ENCODE measurements around the gene RERE.

RERE gene

GRCh38 chr1:8723010-8723409 is 94.4 kb downstream of the RERE start:
- no peak overlapping the region for H3K4me3 ChIP-seq (ENCODE audit: low read depth, low read length)
- no peak for TF ChIP-seq CTCF (IDR thresholded peaks at IDR 0.05; ENCODE audit: low read depth, low read length, missing control alignments)
- in situ Hi-C loops (cut with HindIII; ENCODE audit: low sequenced_read_pairs): no loop called here
- no peak for DNase-seq (ENCODE audit: low read depth)

GRCh38 chr1:8722366-8722765 is 95.1 kb downstream of the RERE start:
- no peak for DNase-seq (ENCODE audit: low read depth)
- no peak for TF ChIP-seq CTCF (IDR thresholded peaks at IDR 0.05; ENCODE audit: low read depth, low read length, missing control alignments)
- in situ Hi-C loops (cut with HindIII; ENCODE audit: low sequenced_read_pairs): no loop called here
- no peak overlapping the region for H3K4me3 ChIP-seq (ENCODE audit: low read depth, low read length)

- in situ Hi-C loops (cut with HindIII; ENCODE audit: low sequenced_read_pairs): no loop called here
- H3K4me3 ChIP-seq (ENCODE audit: low read depth, low read length): no peak overlapping the region
- no peak for DNase-seq (ENCODE audit: low read depth)
- TF ChIP-seq CTCF (IDR thresholded peaks at IDR 0.05; ENCODE audit: low read depth, low read length, missing control alignments): no peak
These were observed 95.6 kb downstream of the RERE start for GRCh38 chr1:8721679-8722324.

- DNase-seq (ENCODE audit: low read depth): no peak
- TF ChIP-seq CTCF (IDR thresholded peaks at IDR 0.05; ENCODE audit: low read depth, low read length, missing control alignments): no peak
- in situ Hi-C loops (cut with HindIII; ENCODE audit: low sequenced_read_pairs): no loop called here
- H3K4me3 ChIP-seq (ENCODE audit: low read depth, low read length): no peak overlapping the region
These were observed 97.1 kb downstream of the RERE start for GRCh38 chr1:8720347-8720746.

- peak; percentile 29 for TF ChIP-seq CTCF (IDR thresholded peaks at IDR 0.05; ENCODE audit: low read depth, low read length, missing control alignments)
- in situ Hi-C loops (cut with HindIII; ENCODE audit: low sequenced_read_pairs): no loop called here
- H3K4me3 ChIP-seq (ENCODE audit: low read depth, low read length): no peak overlapping the region
- DNase-seq (ENCODE audit: low read depth): no peak
These were observed 98.5 kb downstream of the RERE start for GRCh38 chr1:8718850-8719361.

GRCh38 chr1:8717148-8717547 is 100.3 kb downstream of the RERE start:
- TF ChIP-seq CTCF (IDR thresholded peaks at IDR 0.05; ENCODE audit: low read depth, low read length, missing control alignments): no peak
- in situ Hi-C loops (cut with HindIII; ENCODE audit: low sequenced_read_pairs): no loop called here
- H3K4me3 ChIP-seq (ENCODE audit: low read depth, low read length): no peak overlapping the region
- DNase-seq (ENCODE audit: low read depth): no peak
